Measurements from ENCODE around the gene IFITM10. TPM values are rescaled to one million over a fixed set of nuclear protein-coding genes. Genes with fewer than 3 reads are reported as not detected.

The IFITM10 gene
- total and polyA plus RNA-seq, 2 experiments from 2014 or later = 0.41 to 1.6 TPM

DNA sequence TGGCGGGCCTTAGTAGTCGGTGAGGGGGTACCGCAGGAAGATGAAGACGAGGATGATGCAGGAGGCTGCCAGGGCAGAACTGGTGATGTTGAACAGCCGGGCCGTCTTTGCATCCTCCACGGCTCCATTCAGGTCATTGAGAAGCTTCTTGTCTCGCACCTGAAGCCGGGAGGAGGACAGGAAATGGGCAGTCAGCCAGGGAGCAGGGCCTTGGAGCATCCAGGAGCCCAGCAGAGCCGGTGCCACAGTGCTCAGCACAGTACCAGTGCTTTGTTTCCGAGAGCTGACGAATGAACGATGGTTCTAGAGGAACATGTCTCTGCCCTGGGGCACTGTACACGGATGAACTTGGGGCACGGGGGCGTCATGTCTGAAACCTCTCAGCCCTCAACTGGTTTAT is 15.1 kb downstream of the IFITM10 start:
- Histone ChIP-seq H3K9me2 (ENCODE audit: insufficient read depth) (no peaks in the 10 kb centered on the region), H2AFZ (no peak overlapping the region), H3K4me3 (no peak overlapping the region), H4K20me1 (ENCODE audit: insufficient read depth) (no peaks in the 10 kb centered on the region), H3K9ac (no peak overlapping the region), H3K27ac (no peak overlapping the region), H3K27me3 (replicated peaks; ENCODE audit: insufficient read depth) (no peaks in the 10 kb centered on the region; the same call in none of the 2 replicates), H3K9me3 (ENCODE audit: low read depth) (no peaks in the 10 kb centered on the region), H3K4me1 (ENCODE audit: insufficient read depth) (no peaks in the 10 kb centered on the region), H3F3A (ENCODE audit: insufficient read depth) (peaks cover 10% of the 10 kb centered on the region; the same call in 1 of the 2 replicates), H3K36me3 (ENCODE audit: low read depth) (no peaks in the 10 kb centered on the region), H3K79me2 (ENCODE audit: insufficient read depth) (no peaks in the 10 kb centered on the region), H3K4me2 (ENCODE audit: unreplicated experiment) (no peak overlapping the region)
- WGBS, 2 experiments (ENCODE audit: low coverage in 1 of 2, low lambda C conversion rate in 2 of 2, missing lambda C conversion rate in 2 of 2) = 65 to 69% methylated on average over 16 of the region's 16 CpGs
- no peak for DNase-seq
- TF ChIP-seq EZH2phosphoT487 (IDR thresholded peaks at IDR 0.05; ENCODE audit: insufficient read depth, low read depth) (no peak), EZH2 (IDR thresholded peaks at IDR 0.05; ENCODE audit: insufficient read depth, poor library complexity, severe bottlenecking) (no peak)
- in situ Hi-C loops (cut with MboI) = no loop called here

DNA sequence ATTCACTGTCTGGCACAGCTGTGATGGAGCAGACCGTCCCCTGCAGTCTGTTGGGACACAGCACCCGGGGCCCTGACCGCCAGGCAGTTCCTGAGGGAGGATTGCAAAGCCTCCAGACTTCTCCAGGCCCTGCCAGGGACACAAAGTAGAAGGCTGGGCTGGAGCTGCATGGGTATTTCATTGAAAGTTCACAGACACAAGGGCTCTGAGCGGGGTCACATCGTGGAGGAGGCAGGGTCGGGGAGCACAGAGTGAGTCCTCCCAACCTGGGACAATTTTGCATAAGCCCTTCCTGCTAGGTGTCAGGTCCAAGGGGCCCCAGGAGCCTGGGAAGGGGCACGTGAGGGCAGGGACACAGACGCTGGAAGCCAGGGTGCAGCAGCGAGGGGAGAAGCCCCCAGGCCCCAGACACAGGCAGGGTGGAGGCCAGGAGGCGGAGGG is 15.7 kb downstream of the IFITM10 start:
- Histone ChIP-seq H4K20me1 (ENCODE audit: insufficient read depth) (no peaks in the 10 kb centered on the region), H3K27ac (no peak overlapping the region), H3K4me2 (ENCODE audit: unreplicated experiment) (no peak overlapping the region), H3K9ac (no peak overlapping the region), H3K36me3 (ENCODE audit: low read depth) (no peaks in the 10 kb centered on the region), H3K9me2 (ENCODE audit: insufficient read depth) (no peaks in the 10 kb centered on the region), H3K4me3 (no peak overlapping the region), H3K79me2 (ENCODE audit: insufficient read depth) (no peaks in the 10 kb centered on the region), H2AFZ (no peak overlapping the region), H3K27me3 (replicated peaks; ENCODE audit: insufficient read depth) (peaks cover 3% of the 10 kb centered on the region), H3K4me1 (ENCODE audit: insufficient read depth) (no peaks in the 10 kb centered on the region), H3K9me3 (ENCODE audit: low read depth) (no peaks in the 10 kb centered on the region), H3F3A (ENCODE audit: insufficient read depth) (peaks cover 10% of the 10 kb centered on the region; the same call in 1 of the 2 replicates)
- DNase-seq = no peak
- no peak for TF ChIP-seq EZH2phosphoT487 (IDR thresholded peaks at IDR 0.05; ENCODE audit: insufficient read depth, low read depth)
- TF ChIP-seq EZH2 (IDR thresholded peaks at IDR 0.05; ENCODE audit: insufficient read depth, poor library complexity, severe bottlenecking) = no peak
- WGBS, 2 experiments (ENCODE audit: low coverage in 1 of 2, low lambda C conversion rate in 2 of 2, missing lambda C conversion rate in 2 of 2) = 32 to 35% methylated on average over 9 to 10 of the region's 10 CpGs
- in situ Hi-C loops (cut with MboI) = no loop called here

DNA sequence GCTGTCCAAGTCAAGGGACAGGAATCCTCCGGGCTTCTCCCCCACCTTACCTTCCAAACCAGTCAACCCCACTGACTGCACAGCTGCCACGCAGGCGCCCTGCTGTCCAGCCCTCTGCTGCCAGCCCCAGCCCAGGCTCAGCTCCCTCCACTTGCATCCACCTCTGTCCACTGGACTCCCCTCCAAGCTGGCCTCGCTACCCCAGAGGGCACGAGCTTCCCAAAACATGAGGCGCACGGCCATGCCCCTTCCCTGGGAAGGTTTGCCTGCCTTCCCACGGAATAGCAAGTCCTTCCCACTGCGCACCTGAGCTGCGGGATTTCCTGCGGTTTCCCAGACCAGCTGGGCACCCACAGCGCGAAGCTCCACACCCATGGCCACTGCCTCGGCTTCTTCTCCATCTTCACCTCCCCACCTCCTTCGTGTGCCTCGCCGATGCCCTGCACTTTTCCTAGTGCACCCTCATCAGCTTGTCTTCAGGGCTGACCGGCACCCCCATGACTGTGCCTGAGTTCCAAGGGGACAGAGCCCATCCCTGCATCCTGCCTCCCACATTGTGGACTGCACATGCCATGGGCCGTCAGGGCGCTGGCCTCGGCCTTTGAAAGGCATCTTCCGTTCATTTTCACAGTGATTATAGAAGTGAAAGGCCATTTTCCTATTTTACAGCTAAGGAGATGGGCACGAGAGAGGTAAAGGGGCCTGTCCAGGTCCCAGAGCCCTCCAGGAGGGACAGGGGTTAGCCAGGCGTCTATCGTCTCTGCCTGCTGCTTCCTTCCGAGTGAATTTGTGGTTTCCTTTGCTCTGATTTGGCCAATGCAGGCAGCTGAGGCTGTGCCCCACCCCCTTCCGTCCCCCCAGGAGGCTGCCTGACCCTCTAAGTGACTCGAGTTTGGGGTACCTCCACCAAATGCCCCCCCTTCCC is 16.4 kb downstream of the IFITM10 start:
- in situ Hi-C loops (cut with MboI) = no loop called here
- Histone ChIP-seq H3K9me3 (ENCODE audit: low read depth) (no peaks in the 10 kb centered on the region), H3K36me3 (ENCODE audit: low read depth) (no peaks in the 10 kb centered on the region), H3K9ac (no peak overlapping the region), H3F3A (ENCODE audit: insufficient read depth) (peaks cover 10% of the 10 kb centered on the region; the same call in 1 of the 2 replicates), H3K4me1 (ENCODE audit: insufficient read depth) (no peaks in the 10 kb centered on the region), H2AFZ (no peak overlapping the region), H3K79me2 (ENCODE audit: insufficient read depth) (no peaks in the 10 kb centered on the region), H3K9me2 (ENCODE audit: insufficient read depth) (no peaks in the 10 kb centered on the region), H3K4me3 (no peak overlapping the region), H3K27me3 (replicated peaks; ENCODE audit: insufficient read depth) (peaks cover 3% of the 10 kb centered on the region), H3K4me2 (ENCODE audit: unreplicated experiment) (no peak overlapping the region), H3K27ac (no peak overlapping the region), H4K20me1 (ENCODE audit: insufficient read depth) (no peaks in the 10 kb centered on the region)
- WGBS, 2 experiments (ENCODE audit: low coverage in 1 of 2, low lambda C conversion rate in 2 of 2, missing lambda C conversion rate in 2 of 2) = 67 to 71% methylated on average over 28 of the region's 28 CpGs
- TF ChIP-seq EZH2 (IDR thresholded peaks at IDR 0.05; ENCODE audit: insufficient read depth, poor library complexity, severe bottlenecking) (no peak), EZH2phosphoT487 (IDR thresholded peaks at IDR 0.05; ENCODE audit: insufficient read depth, low read depth) (no peak)
- DNase-seq = no peak

DNA sequence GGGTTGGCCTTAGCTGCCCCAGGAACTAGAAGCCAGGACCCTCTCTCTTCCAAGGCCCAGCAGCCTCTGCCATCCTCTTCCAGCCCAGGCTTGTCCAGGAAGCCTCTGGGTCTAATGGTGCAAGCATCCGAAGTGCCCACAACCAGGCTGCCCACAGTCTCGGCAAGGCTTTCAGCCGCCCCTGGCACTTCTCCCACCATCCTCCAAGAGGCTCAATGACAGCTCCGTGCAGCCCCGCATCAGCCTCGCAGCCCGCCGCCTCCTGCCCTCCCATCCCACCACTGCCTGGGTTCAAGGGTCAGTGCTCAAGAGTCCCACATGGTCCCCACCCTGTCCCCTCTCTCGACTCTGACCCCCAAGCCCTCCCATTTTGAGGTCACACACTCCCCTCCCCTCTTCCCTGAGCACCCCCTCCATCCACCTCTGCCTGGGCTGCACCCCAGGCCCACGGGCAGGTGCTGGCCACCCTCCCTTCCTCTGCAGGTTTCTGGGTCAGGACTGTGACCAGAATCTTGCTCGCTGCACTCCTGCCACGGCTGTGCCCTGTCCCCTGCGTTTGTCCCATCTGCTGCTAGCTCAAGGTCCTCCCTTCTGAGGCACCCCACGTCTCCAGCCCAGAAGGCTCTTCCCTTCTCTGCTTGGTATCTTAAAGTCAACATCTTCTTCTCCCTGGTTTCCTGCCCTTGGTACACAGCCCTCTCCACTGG is 17.2 kb downstream of the IFITM10 start:
- no peak for DNase-seq
- in situ Hi-C loops (cut with MboI) = no loop called here
- Histone ChIP-seq H3F3A (ENCODE audit: insufficient read depth) (peaks cover 10% of the 10 kb centered on the region; the same call in 1 of the 2 replicates), H3K9me2 (ENCODE audit: insufficient read depth) (no peaks in the 10 kb centered on the region), H3K4me2 (ENCODE audit: unreplicated experiment) (no peak overlapping the region), H3K36me3 (ENCODE audit: low read depth) (no peaks in the 10 kb centered on the region), H3K9me3 (ENCODE audit: low read depth) (no peaks in the 10 kb centered on the region), H3K79me2 (ENCODE audit: insufficient read depth) (no peaks in the 10 kb centered on the region), H3K4me3 (no peak overlapping the region), H4K20me1 (ENCODE audit: insufficient read depth) (no peaks in the 10 kb centered on the region), H3K27me3 (replicated peaks; ENCODE audit: insufficient read depth) (peaks cover 11% of the 10 kb centered on the region), H3K9ac (no peak overlapping the region), H3K27ac (no peak overlapping the region), H2AFZ (no peak overlapping the region), H3K4me1 (ENCODE audit: insufficient read depth) (no peaks in the 10 kb centered on the region)
- TF ChIP-seq EZH2 (IDR thresholded peaks at IDR 0.05; ENCODE audit: insufficient read depth, poor library complexity, severe bottlenecking) (no peak), EZH2phosphoT487 (IDR thresholded peaks at IDR 0.05; ENCODE audit: insufficient read depth, low read depth) (no peak)
- WGBS, 2 experiments (ENCODE audit: low coverage in 1 of 2, low lambda C conversion rate in 2 of 2, missing lambda C conversion rate in 2 of 2) = 52 to 53% methylated on average over 13 to 14 of the region's 14 CpGs

All from GM23248 (cell line).